ENCODE data around the gene DNAJC22. TPM values are rescaled to one million over a fixed set of nuclear protein-coding genes. Genes with fewer than 3 reads are reported as not detected.

DNAJC22 gene
- total RNA-seq, 1 donor = 1.1 TPM

DNA sequence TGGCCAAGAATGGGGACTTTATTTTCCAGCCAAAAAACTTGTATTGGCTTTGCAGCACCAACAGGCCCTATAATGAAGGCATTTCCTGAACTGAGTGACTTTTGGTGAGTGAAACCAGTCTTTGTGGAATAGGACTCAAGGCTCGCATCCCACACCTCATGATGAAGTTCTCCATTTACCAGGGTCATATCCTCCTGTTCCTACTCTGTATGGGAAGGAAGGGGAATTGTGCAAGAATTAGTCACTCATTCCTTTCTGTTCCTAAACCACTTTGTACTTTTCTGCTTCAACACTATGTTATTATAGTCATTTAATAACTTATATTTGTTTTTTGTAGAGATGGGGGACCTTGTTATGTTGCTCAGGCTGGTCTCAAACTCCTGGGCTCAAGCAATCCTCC is 18.3 kb downstream of the DNAJC22 start:
- peak; percentile 91 for DNase-seq (ENCODE audit: insufficient read length, low spot score, missing footprints)
- Histone ChIP-seq H3K4me2 (ENCODE audit: insufficient read depth, low read length) (peak overlapping the region; percentile 96), H3K4me3 (ENCODE audit: insufficient read depth, low read length) (no peak overlapping the region), H3K36me3 (ENCODE audit: insufficient read depth, low read length) (no peaks in the 10 kb centered on the region), H3K79me2 (ENCODE audit: insufficient read depth, low read length) (peaks cover 30% of the 10 kb centered on the region), H3K27me3 (ENCODE audit: insufficient read depth, low read length) (no peaks in the 10 kb centered on the region), H3K4me1 (ENCODE audit: insufficient read depth, low read length) (peaks cover 33% of the 10 kb centered on the region), H2AFZ (ENCODE audit: low read length) (no peak overlapping the region), H4K20me1 (ENCODE audit: insufficient read depth, low read length) (peaks cover 16% of the 10 kb centered on the region), H3K9me3 (ENCODE audit: low read depth, low read length) (no peaks in the 10 kb centered on the region), H3K27ac (ENCODE audit: low read depth, low read length) (peak overlapping the region; percentile 72)
- no peak for TF ChIP-seq CTCF (IDR thresholded peaks at IDR 0.05; ENCODE audit: extremely low read depth, low read depth, low read length)

DNA sequence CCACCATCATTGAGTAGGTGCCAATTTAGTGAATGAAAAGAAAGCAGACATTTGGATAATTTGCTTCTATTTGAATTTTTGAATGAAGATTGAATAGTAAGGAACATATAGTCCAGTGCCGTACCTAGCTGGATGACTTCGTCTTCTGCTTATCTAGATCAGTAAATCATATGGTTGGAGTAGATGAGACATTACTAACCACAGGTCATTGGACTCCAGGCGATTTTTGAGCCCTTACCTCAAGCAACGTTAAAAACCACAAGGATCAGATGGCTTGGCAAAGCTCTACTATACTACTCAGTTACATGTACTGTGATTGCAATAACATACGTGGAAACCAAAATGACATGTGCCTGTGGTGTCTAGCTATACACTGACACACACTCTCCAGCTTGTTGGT is 18.9 kb downstream of the DNAJC22 start:
- H3K4me3 ChIP-seq (ENCODE audit: insufficient read depth, low read length) = no peak overlapping the region
- peak overlapping the region; percentile 72 for H3K27ac ChIP-seq (ENCODE audit: low read depth, low read length)
- no peaks in the 10 kb centered on the region for H3K9me3 ChIP-seq (ENCODE audit: low read depth, low read length)
- no peaks in the 10 kb centered on the region for H3K36me3 ChIP-seq (ENCODE audit: insufficient read depth, low read length)
- no peak for TF ChIP-seq CTCF (IDR thresholded peaks at IDR 0.05; ENCODE audit: extremely low read depth, low read depth, low read length)
- peak; percentile 72 for DNase-seq (ENCODE audit: insufficient read length, low spot score, missing footprints)
- H3K4me2 ChIP-seq (ENCODE audit: insufficient read depth, low read length) = peak overlapping the region; percentile 96
- H4K20me1 ChIP-seq (ENCODE audit: insufficient read depth, low read length) = peaks cover 18% of the 10 kb centered on the region
- no peak overlapping the region for H2AFZ ChIP-seq (ENCODE audit: low read length)
- peaks cover 35% of the 10 kb centered on the region for H3K79me2 ChIP-seq (ENCODE audit: insufficient read depth, low read length)
- peaks cover 33% of the 10 kb centered on the region for H3K4me1 ChIP-seq (ENCODE audit: insufficient read depth, low read length)
- no peaks in the 10 kb centered on the region for H3K27me3 ChIP-seq (ENCODE audit: insufficient read depth, low read length)

GRCh38 chr12:49366096-49366651 is 19.5 kb downstream of the DNAJC22 start:
- Histone ChIP-seq H3K4me3 (ENCODE audit: insufficient read depth, low read length) (peak overlapping the region; percentile 97), H4K20me1 (ENCODE audit: insufficient read depth, low read length) (peaks cover 19% of the 10 kb centered on the region), H3K4me2 (ENCODE audit: insufficient read depth, low read length) (peak overlapping the region; percentile 96), H3K27me3 (ENCODE audit: insufficient read depth, low read length) (no peaks in the 10 kb centered on the region), H3K36me3 (ENCODE audit: insufficient read depth, low read length) (no peaks in the 10 kb centered on the region), H3K79me2 (ENCODE audit: insufficient read depth, low read length) (peaks cover 42% of the 10 kb centered on the region), H3K27ac (ENCODE audit: low read depth, low read length) (peak overlapping the region; percentile 72), H2AFZ (ENCODE audit: low read length) (peak overlapping the region; percentile 99), H3K9me3 (ENCODE audit: low read depth, low read length) (no peaks in the 10 kb centered on the region), H3K4me1 (ENCODE audit: insufficient read depth, low read length) (peaks cover 33% of the 10 kb centered on the region)
- DNase-seq (ENCODE audit: insufficient read length, low spot score, missing footprints) = no peak
- no peak for TF ChIP-seq CTCF (IDR thresholded peaks at IDR 0.05; ENCODE audit: extremely low read depth, low read depth, low read length)

- peak; percentile 98 for DNase-seq (ENCODE audit: insufficient read length, low spot score, missing footprints)
- peaks cover 33% of the 10 kb centered on the region for H3K4me1 ChIP-seq (ENCODE audit: insufficient read depth, low read length)
- peak overlapping the region; percentile 72 for H3K27ac ChIP-seq (ENCODE audit: low read depth, low read length)
- H2AFZ ChIP-seq (ENCODE audit: low read length) = peak overlapping the region; percentile 99
- H3K4me3 ChIP-seq (ENCODE audit: insufficient read depth, low read length) = peak overlapping the region; percentile 97
- peak; percentile 20 for TF ChIP-seq CTCF (IDR thresholded peaks at IDR 0.05; ENCODE audit: extremely low read depth, low read depth, low read length)
- peaks cover 24% of the 10 kb centered on the region for H4K20me1 ChIP-seq (ENCODE audit: insufficient read depth, low read length)
- no peaks in the 10 kb centered on the region for H3K36me3 ChIP-seq (ENCODE audit: insufficient read depth, low read length)
- H3K27me3 ChIP-seq (ENCODE audit: insufficient read depth, low read length) = no peaks in the 10 kb centered on the region
- peak overlapping the region; percentile 96 for H3K4me2 ChIP-seq (ENCODE audit: insufficient read depth, low read length)
- no peaks in the 10 kb centered on the region for H3K9me3 ChIP-seq (ENCODE audit: low read depth, low read length)
- peaks cover 48% of the 10 kb centered on the region for H3K79me2 ChIP-seq (ENCODE audit: insufficient read depth, low read length)
Observed at GRCh38 chr12:49366652-49367380, 20.1 kb downstream of the DNAJC22 start.

All from osteoblast (primary cell).